GM23248 (cell line): ENCODE results near the gene SPTB.

Experiments used
- EZH2 ChIP-seq: fragments of 200-600 bp; sonication (generic); IDR thresholded peaks from 2 replicates; pipeline ENCODE4 v1.6.1; 2018; ENCODE audit warnings: antibody characterized with exemption, mild to moderate bottlenecking; ENCODE audit not compliant: insufficient read depth, poor library complexity, severe bottlenecking
- EZH2phosphoT487 ChIP-seq: fragments of 200-600 bp; sonication (generic); IDR thresholded peaks from 2 replicates; pipeline ENCODE4 v1.6.1; 2018; ENCODE audit warnings: antibody characterized with exemption, moderate library complexity, mild to moderate bottlenecking, low read depth; ENCODE audit not compliant: insufficient read depth

GRCh38 chr14:64720131-64720576, 159.6 kb downstream of the SPTB start:
- TF ChIP-seq EZH2phosphoT487 (no peak), EZH2 (no peak)
